ENCODE results near the gene BCO1. TPM values are rescaled to one million over a fixed set of nuclear protein-coding genes. Genes with fewer than 3 reads are reported as not detected.

BCO1 gene
- total RNA-seq, 4 donors from 2014 or later, result 0.26 TPM; not detected in 3

DNA sequence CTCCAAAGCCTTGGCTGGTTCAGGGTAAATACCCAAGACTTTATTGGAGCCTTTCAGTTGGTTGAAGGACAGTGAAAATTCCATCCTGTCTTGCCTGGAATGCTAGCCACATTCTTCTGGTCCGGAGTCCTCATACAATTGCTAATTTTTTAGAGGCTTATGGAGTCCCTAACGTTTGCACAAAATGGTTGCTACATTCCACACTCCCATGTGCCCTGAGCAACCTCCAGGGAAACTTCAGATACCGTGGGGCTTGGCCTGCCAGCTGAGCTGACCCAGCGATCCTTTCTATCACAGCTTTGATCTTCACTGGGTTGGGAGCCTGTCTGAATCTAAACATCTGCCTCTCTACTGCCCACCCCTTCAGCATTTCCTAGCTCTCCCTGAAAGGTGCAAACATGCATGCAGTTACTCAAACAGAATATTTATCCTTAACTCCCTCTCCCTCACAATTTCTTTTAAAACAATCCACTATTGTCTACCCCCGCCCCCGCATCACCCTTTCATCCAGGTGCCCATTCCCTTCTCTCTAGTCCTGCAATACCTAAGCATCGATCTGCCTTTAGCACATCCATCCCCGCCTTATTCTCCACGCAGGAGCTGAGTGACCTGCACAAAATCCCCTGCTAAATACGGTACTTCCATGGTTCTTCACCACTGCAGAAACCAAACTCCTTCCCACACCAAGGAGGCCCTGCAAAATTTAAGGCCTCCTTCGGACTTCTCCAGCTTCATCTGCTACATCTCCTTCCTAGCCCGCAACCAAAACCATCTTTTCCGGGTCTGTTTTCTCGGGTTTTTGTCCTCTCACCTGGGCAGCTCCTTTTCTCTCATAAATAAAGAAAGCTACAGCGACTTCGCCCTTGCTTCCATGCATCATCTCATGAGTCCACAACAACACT is 75.5 kb downstream of the BCO1 start:
- no peaks in the 10 kb centered on the region for H3K9me3 ChIP-seq
- peak overlapping the region; percentile 93 for H3K27ac ChIP-seq
- no peaks in the 10 kb centered on the region for H3K27me3 ChIP-seq
- H3K4me1 ChIP-seq, result peaks cover 51% of the 10 kb centered on the region
- TF ChIP-seq, protein P1, sequence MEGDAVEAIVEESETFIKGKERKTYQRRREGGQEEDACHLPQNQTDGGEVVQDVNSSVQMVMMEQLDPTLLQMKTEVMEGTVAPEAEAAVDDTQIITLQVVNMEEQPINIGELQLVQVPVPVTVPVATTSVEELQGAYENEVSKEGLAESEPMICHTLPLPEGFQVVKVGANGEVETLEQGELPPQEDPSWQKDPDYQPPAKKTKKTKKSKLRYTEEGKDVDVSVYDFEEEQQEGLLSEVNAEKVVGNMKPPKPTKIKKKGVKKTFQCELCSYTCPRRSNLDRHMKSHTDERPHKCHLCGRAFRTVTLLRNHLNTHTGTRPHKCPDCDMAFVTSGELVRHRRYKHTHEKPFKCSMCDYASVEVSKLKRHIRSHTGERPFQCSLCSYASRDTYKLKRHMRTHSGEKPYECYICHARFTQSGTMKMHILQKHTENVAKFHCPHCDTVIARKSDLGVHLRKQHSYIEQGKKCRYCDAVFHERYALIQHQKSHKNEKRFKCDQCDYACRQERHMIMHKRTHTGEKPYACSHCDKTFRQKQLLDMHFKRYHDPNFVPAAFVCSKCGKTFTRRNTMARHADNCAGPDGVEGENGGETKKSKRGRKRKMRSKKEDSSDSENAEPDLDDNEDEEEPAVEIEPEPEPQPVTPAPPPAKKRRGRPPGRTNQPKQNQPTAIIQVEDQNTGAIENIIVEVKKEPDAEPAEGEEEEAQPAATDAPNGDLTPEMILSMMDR (IDR thresholded peaks at IDR 0.05), result no peak
- TF ChIP-seq POLR2A (IDR thresholded peaks at IDR 0.05) (no peak), EP300 (IDR thresholded peaks at IDR 0.05) (no peak), POLR2AphosphoS5 (IDR thresholded peaks at IDR 0.05) (no peak)
- no peak for DNase-seq (ENCODE audit: low spot score in 2 of 2)
- H3K36me3 ChIP-seq, result peaks cover 3% of the 10 kb centered on the region
- WGBS, result 4% methylated on average over 16 of the region's 16 CpGs
- H3K4me3 ChIP-seq, result peak overlapping the region; percentile 80

GRCh38 chr16:81314603-81315270 is 76.2 kb downstream of the BCO1 start, which contains the start of gene GAN:
TSS of gene GAN (plus strand) at chr16:81314962. CDS start at chr16:81315114, 152 bp downstream.
- Histone ChIP-seq H3K36me3 (peaks cover 3% of the 10 kb centered on the region), H3K4me3 (peak within 1 kb of the TSS; percentile 80), H3K9me3 (no peaks in the 10 kb centered on the region), H3K4me1 (peaks cover 57% of the 10 kb centered on the region), H3K27me3 (no peaks in the 10 kb centered on the region), H3K27ac (peak within 1 kb of the TSS; percentile 93)
- DNase-seq (ENCODE audit: low spot score in 2 of 2), result peak; percentile 96 to 98
- TF ChIP-seq POLR2A (IDR thresholded peaks at IDR 0.05) (peak; percentile 35 to 78), POLR2AphosphoS5 (IDR thresholded peaks at IDR 0.05) (peak in 2 of 3 donors; percentile 68 to 80), EP300 (IDR thresholded peaks at IDR 0.05) (no peak)
- under 1% methylated on average over 13 of the region's 75 CpGs for WGBS

DNA sequence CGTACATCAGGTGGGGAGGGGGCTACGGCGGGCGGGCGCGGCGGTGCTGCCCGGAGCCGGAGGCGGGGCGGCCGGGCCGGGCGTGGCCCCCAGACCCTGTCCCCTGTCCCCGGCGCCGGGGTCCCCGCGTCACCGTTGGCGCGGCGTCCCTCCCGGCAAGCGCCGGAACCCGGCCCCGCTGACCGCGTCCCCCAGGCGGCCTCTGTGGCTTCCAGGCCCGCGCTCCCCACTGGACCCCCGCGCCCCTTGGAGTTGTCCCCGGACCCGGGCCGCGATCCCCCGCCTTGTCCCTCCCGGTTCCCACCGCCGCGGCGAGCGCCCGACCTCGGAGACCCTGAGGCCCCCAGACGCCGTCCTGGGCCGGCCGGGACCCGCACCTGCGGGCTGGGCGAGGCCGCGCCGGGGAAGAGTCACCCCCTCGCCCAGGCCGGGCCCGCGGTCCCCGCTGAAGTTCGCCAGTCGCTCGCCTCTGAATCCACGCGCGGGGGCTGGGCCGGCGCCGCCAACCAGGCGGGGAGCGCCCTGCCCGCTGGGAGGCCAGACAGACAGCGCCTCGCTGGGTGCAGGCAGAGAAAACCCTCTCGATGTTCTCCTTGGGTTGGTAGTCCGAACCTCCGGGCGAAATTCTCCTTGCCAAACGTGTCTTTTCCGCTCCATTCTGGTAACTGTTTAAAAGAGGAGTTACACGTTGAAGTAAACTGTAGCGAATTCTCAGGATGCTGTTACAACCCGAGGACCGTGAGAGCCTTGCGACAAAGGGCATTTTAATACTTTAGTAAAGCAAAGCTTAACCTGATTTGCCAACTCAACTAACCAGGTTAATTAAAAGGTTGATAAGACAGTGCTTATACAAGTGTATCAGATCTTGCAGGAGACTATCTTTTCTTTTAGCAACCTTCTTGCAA is 77.0 kb downstream of the BCO1 start:
- DNase-seq (ENCODE audit: low spot score in 2 of 2), result peak; percentile 69 to 80
- TF ChIP-seq, protein P1 (IDR thresholded peaks at IDR 0.05), result no peak
- H3K36me3 ChIP-seq, result peaks cover 3% of the 10 kb centered on the region
- 3% methylated on average over 28 of the region's 88 CpGs for WGBS
- peak overlapping the region; percentile 93 for H3K27ac ChIP-seq
- peak overlapping the region; percentile 80 for H3K4me3 ChIP-seq
- H3K4me1 ChIP-seq, result peaks cover 63% of the 10 kb centered on the region
- H3K27me3 ChIP-seq, result no peaks in the 10 kb centered on the region
- no peaks in the 10 kb centered on the region for H3K9me3 ChIP-seq

DNA sequence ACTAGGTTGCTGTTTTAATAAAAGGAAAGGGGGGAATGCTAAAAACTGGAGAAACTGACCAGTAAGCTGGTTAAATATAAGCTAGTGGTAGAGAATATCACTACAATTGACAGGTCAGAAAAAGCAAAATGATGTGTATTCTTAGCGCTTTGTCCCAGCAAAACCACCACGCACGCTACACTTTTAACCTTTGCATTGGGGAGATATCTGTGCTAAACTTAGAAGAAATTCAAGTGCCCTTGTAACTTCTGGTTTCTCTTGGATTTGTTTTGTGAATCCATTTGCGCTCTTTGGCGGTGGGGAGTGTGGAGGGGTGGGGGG is 77.6 kb downstream of the BCO1 start:
- Histone ChIP-seq H3K27me3 (no peaks in the 10 kb centered on the region), H3K9me3 (no peaks in the 10 kb centered on the region), H3K27ac (peak overlapping the region; percentile 93), H3K4me3 (peak overlapping the region; percentile 80), H3K36me3 (peaks cover 3% of the 10 kb centered on the region), H3K4me1 (peaks cover 60% of the 10 kb centered on the region)
- TF ChIP-seq EP300 (IDR thresholded peaks at IDR 0.05), result no peak
- TF ChIP-seq POLR2A (IDR thresholded peaks at IDR 0.05), result no peak
- TF ChIP-seq POLR2AphosphoS5 (IDR thresholded peaks at IDR 0.05), result no peak
- TF ChIP-seq, protein P1 (IDR thresholded peaks at IDR 0.05), result no peak
- DNase-seq (ENCODE audit: low spot score in 2 of 2), result no peak
- 85% methylated on average over 5 of the region's 5 CpGs for WGBS

DNA sequence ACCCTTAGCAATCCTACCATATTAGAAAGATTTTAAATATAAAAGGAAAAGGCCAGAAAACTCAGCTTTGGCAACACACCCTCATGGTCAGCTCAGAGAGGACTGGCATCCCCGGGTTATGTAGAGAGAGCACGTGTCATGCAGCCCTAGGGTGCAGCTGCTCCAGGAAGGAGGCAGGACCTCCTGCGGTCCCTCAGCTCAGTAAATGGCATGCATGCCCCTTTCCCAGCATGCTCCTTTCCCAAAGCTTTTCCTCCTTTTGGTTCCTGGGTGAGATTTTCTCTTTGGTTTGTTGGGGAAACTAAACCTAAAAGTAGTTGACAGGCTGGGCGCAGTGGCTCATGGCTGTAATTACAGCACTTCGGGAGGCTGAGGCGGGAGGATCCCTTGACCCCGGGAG is 80.2 kb downstream of the BCO1 start:
- 80% methylated on average over 7 of the region's 7 CpGs for WGBS
- H3K4me1 ChIP-seq, result peaks cover 48% of the 10 kb centered on the region
- H3K36me3 ChIP-seq, result no peaks in the 10 kb centered on the region
- H3K27me3 ChIP-seq, result no peaks in the 10 kb centered on the region
- no peak for DNase-seq (ENCODE audit: low spot score in 2 of 2)
- no peak overlapping the region for H3K27ac ChIP-seq
- no peak overlapping the region for H3K4me3 ChIP-seq
- no peak for TF ChIP-seq POLR2AphosphoS5 (IDR thresholded peaks at IDR 0.05)
- TF ChIP-seq POLR2A (IDR thresholded peaks at IDR 0.05), result no peak
- TF ChIP-seq, protein P1 (IDR thresholded peaks at IDR 0.05), result no peak
- no peak for TF ChIP-seq EP300 (IDR thresholded peaks at IDR 0.05)
- no peaks in the 10 kb centered on the region for H3K9me3 ChIP-seq
